ENCODE data around the gene SART1.
"Not testable (repeated sequence)": the region's sequence is repeated elsewhere in the genome, so short reads cannot be mapped to it uniquely, and the experiment has no call there.

DNA sequence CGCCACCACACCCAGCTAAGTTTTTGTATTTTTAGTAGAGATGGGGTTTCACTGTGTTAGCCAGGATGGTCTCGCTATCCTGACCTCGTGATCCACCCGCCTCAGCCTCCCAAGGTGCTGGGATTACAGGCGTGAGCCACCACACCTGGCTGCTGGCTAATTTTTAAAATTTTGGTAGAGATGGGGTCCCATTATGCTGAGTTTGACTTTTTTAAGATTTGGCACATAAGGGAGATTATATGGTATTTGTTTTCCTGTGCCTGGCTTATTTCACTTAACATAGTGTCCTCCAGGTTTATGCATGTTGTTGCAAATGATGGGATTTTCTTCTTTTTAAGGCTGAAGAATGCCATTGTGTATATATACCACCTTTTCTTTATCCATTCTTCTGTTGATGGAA lies 10.8 kb upstream of the SART1 start:
- TF ChIP-seq POLR2AphosphoS5 (IDR thresholded peaks at IDR 0.05; ENCODE audit: borderline replicate concordance, low read depth, low read length); EZH2 (IDR thresholded peaks at IDR 0.05): not testable (repeated sequence)

Data from SK-N-MC (cell line).